ENCODE data around the gene CAMK2N1. TPM values are rescaled to one million over a fixed set of nuclear protein-coding genes. Genes with fewer than 3 reads are reported as not detected.

The CAMK2N1 gene
- total RNA-seq, 1 experiment from 2014 or later: 0.41 TPM

- BruUV-seq (replicated peaks): no TSS peak
- intact Hi-C loops (cut with micrococcal nuclease; ENCODE audit: unreplicated experiment): no loop called here
- no peaks in the 10 kb centered on the region for H3K4me1 ChIP-seq (ENCODE audit: insufficient read depth, low read length, poor library complexity, severe bottlenecking)
- TF ChIP-seq EZH2 (IDR thresholded peaks at IDR 0.05; ENCODE audit: borderline replicate concordance, low read depth, low read length, poor library complexity, severe bottlenecking) (no peak), CTCF (conservative IDR thresholded peaks at IDR 0.05; ENCODE audit: low read depth, low read length) (no peak)
- peaks cover 61% of the 10 kb centered on the region for H3K27me3 ChIP-seq (replicated peaks; ENCODE audit: insufficient read depth, low read depth, low read length, poor library complexity)
- no peak overlapping the region for H3K27ac ChIP-seq (ENCODE audit: low read depth, low read length, poor library complexity, severe bottlenecking)
- H3K9me3 ChIP-seq (ENCODE audit: low read depth, low read length, poor library complexity, severe bottlenecking): no peaks in the 10 kb centered on the region
- DNase-seq (ENCODE audit: low spot score): no peak
- POLR2A ChIA-PET (ENCODE audit: low non-redundant PET): interaction anchor here (0.7 kb wide), 1 partner anchor 1491 kb away, joined by 4 read pairs; no protein-coding TSS in a partner anchor
- CTCF ChIA-PET: no interaction called here
- no peaks in the 10 kb centered on the region for H3K36me3 ChIP-seq (ENCODE audit: insufficient read depth, low read length, poor library complexity, severe bottlenecking)
- no peak overlapping the region for H3K4me3 ChIP-seq (ENCODE audit: low read depth, low read length, poor library complexity, severe bottlenecking)
These were observed 11.0 kb downstream of the CAMK2N1 start for GRCh38 chr1:20474996-20475395.

- no peak for DNase-seq (ENCODE audit: low spot score)
- POLR2A ChIA-PET (ENCODE audit: low non-redundant PET): interaction anchor here (0.7 kb wide), 1 partner anchor 1491 kb away, joined by 4 read pairs; no protein-coding TSS in a partner anchor
- CTCF ChIA-PET: no interaction called here
- TF ChIP-seq CTCF (conservative IDR thresholded peaks at IDR 0.05; ENCODE audit: low read depth, low read length): no peak
- TF ChIP-seq EZH2 (IDR thresholded peaks at IDR 0.05; ENCODE audit: borderline replicate concordance, low read depth, low read length, poor library complexity, severe bottlenecking): no peak
- H3K9me3 ChIP-seq (ENCODE audit: low read depth, low read length, poor library complexity, severe bottlenecking): no peaks in the 10 kb centered on the region
- no peaks in the 10 kb centered on the region for H3K36me3 ChIP-seq (ENCODE audit: insufficient read depth, low read length, poor library complexity, severe bottlenecking)
- BruUV-seq (replicated peaks): no TSS peak
- intact Hi-C loops (cut with micrococcal nuclease; ENCODE audit: unreplicated experiment): no loop called here
- no peak overlapping the region for H3K4me3 ChIP-seq (ENCODE audit: low read depth, low read length, poor library complexity, severe bottlenecking)
- H3K4me1 ChIP-seq (ENCODE audit: insufficient read depth, low read length, poor library complexity, severe bottlenecking): no peaks in the 10 kb centered on the region
- H3K27me3 ChIP-seq (replicated peaks; ENCODE audit: insufficient read depth, low read depth, low read length, poor library complexity): peaks cover 55% of the 10 kb centered on the region
- H3K27ac ChIP-seq (ENCODE audit: low read depth, low read length, poor library complexity, severe bottlenecking): no peak overlapping the region
These were observed 11.6 kb downstream of the CAMK2N1 start for GRCh38 chr1:20474333-20474975.

- H3K27ac ChIP-seq (ENCODE audit: low read depth, low read length, poor library complexity, severe bottlenecking): no peak overlapping the region
- no peaks in the 10 kb centered on the region for H3K36me3 ChIP-seq (ENCODE audit: insufficient read depth, low read length, poor library complexity, severe bottlenecking)
- POLR2A ChIA-PET (ENCODE audit: low non-redundant PET): no interaction called here
These were observed 12.1 kb downstream of the CAMK2N1 start for GRCh38 chr1:20473894-20474293.

More at GRCh38 chr1:20473894-20474293, 12.1 kb downstream of the CAMK2N1 start:
- intact Hi-C loops (cut with micrococcal nuclease; ENCODE audit: unreplicated experiment): no loop called here
- BruUV-seq (replicated peaks): no TSS peak
- no peak overlapping the region for H3K4me3 ChIP-seq (ENCODE audit: low read depth, low read length, poor library complexity, severe bottlenecking)
- H3K4me1 ChIP-seq (ENCODE audit: insufficient read depth, low read length, poor library complexity, severe bottlenecking): no peaks in the 10 kb centered on the region
- CTCF ChIA-PET: no interaction called here
- H3K27me3 ChIP-seq (replicated peaks; ENCODE audit: insufficient read depth, low read depth, low read length, poor library complexity): peaks cover 52% of the 10 kb centered on the region
- TF ChIP-seq CTCF (conservative IDR thresholded peaks at IDR 0.05; ENCODE audit: low read depth, low read length) (no peak), EZH2 (IDR thresholded peaks at IDR 0.05; ENCODE audit: borderline replicate concordance, low read depth, low read length, poor library complexity, severe bottlenecking) (no peak)
- no peak for DNase-seq (ENCODE audit: low spot score)
- H3K9me3 ChIP-seq (ENCODE audit: low read depth, low read length, poor library complexity, severe bottlenecking): no peaks in the 10 kb centered on the region
